WTC11 (cell line): ENCODE measurements around the gene FHIT. TPM values are rescaled to one million over a fixed set of nuclear protein-coding genes. Genes with fewer than 3 reads are reported as not detected.

Experiments
- ATAC-seq: fragments of 200-7000 bp; cut with Tn5 transposase; 2 replicates; pipeline ENCODE4 v1.10.0; 2021; ENCODE audit warnings: mild to moderate bottlenecking, moderate library complexity
- CTCF ChIA-PET: fragments of 300-600 bp; sonication (Branson Sonifier 250); formaldehyde crosslinking; loops from one replicate; lab custom pipeline; 2021; ENCODE audit warnings: antibody characterized with exemption; lab: Charles Lee
- POLR2A ChIA-PET: fragments of 350-600 bp; sonication (Branson Sonifier 250); formaldehyde crosslinking; loops from one replicate; lab custom pipeline; 2021; ENCODE audit warnings: antibody characterized with exemption; lab: Charles Lee
- DNase-seq: peaks from one replicate; pipeline ENCODE4 v3.0.0; 2021; ENCODE audit warnings: low spot score
- H3K27ac Mint-ChIP-seq: 2 replicates; pipeline ENCODE4 v1.8.0; 2021; ENCODE audit warnings: mixed read lengths
- H3K27me3 Mint-ChIP-seq: 2 replicates; pipeline ENCODE4 v1.8.0; 2021; ENCODE audit warnings: low read depth, mild to moderate bottlenecking, moderate library complexity, mixed read lengths
- H3K36me3 Mint-ChIP-seq: 2 replicates; pipeline ENCODE4 v1.8.0; 2021; ENCODE audit warnings: mixed read lengths
- H3K4me1 Mint-ChIP-seq: 2 replicates; pipeline ENCODE4 v1.8.0; 2022; ENCODE audit warnings: mixed read lengths
- H3K4me3 Mint-ChIP-seq: 2 replicates; pipeline ENCODE4 v1.8.0; 2021; ENCODE audit warnings: mild to moderate bottlenecking, moderate library complexity, mixed read lengths
- H3K9me3 Mint-ChIP-seq: 2 replicates; pipeline ENCODE4 v1.8.0; 2021; ENCODE audit warnings: mixed read lengths
- HMGA2 ChIP-seq: fragments of 250-450 bp; sonication (Bioruptor Pico); IDR thresholded peaks from 2 replicates; pipeline ENCODE4 v1.4.0; 2021; ENCODE audit warnings: mild to moderate bottlenecking, moderate library complexity
- KAT7 ChIP-seq: sonication (generic); formaldehyde crosslinking; IDR thresholded peaks from 2 replicates; pipeline ENCODE4 v1.8.1; 2023; ENCODE audit warnings: missing genetic modification reagents, mild to moderate bottlenecking, borderline replicate concordance
- RORB ChIP-seq: fragments of 250-450 bp; sonication (Bioruptor Pico); IDR thresholded peaks from 2 replicates; pipeline ENCODE4 v1.9.0; 2021; ENCODE audit warnings: mild to moderate bottlenecking
- ZNF138 ChIP-seq: sonication (generic); formaldehyde crosslinking; conservative IDR thresholded peaks from 2 replicates; pipeline ENCODE4 v1.8.1; 2022; ENCODE audit warnings: mild to moderate bottlenecking, moderate library complexity, missing genetic modification reagents
- ZNF219 ChIP-seq: sonication (generic); formaldehyde crosslinking; IDR thresholded peaks from 2 replicates; pipeline ENCODE4 v1.8.0; 2023; ENCODE audit warnings: missing genetic modification reagents, mild to moderate bottlenecking, borderline replicate concordance
- ZNF232 ChIP-seq: sonication (generic); formaldehyde crosslinking; IDR thresholded peaks from 2 replicates; pipeline ENCODE4 v1.8.0; 2022; ENCODE audit warnings: mild to moderate bottlenecking, missing genetic modification reagents
- total RNA-seq: library from RNA; stranded (reverse); gene quantifications from 3 replicates; pipeline ENCODE4 v1.2.3, GENCODE V29; 2021
- TF ChIP-seq, protein P1 (sequence below): sonication (generic); formaldehyde crosslinking; conservative IDR thresholded peaks from 2 replicates; pipeline ENCODE4 v1.8.1; 2022; ENCODE audit warnings: mild to moderate bottlenecking, missing genetic modification reagents
- TF ChIP-seq, protein P2 (sequence below): sonication (generic); formaldehyde crosslinking; IDR thresholded peaks from 2 replicates; pipeline ENCODE4 v1.8.0; 2022; ENCODE audit warnings: mild to moderate bottlenecking, missing genetic modification reagents
- TF ChIP-seq, protein P3 (sequence below): sonication (generic); formaldehyde crosslinking; IDR thresholded peaks from 2 replicates; pipeline ENCODE4 v1.8.0; 2022; ENCODE audit warnings: mild to moderate bottlenecking, missing genetic modification reagents
- TF ChIP-seq, protein P4 (sequence below): fragments of 250-450 bp; sonication (Bioruptor Pico); IDR thresholded peaks from 2 replicates; pipeline ENCODE4 v1.9.0; 2021; ENCODE audit warnings: moderate library complexity, mild to moderate bottlenecking, inconsistent platforms, borderline replicate concordance
- TF ChIP-seq, protein P5 (sequence below): fragments of 250-450 bp; sonication (Bioruptor Pico); IDR thresholded peaks from 2 replicates; pipeline ENCODE4 v1.8.0; 2021; ENCODE audit warnings: mild to moderate bottlenecking
- TF ChIP-seq, protein P6 (sequence below): sonication (generic); formaldehyde crosslinking; IDR thresholded peaks from 2 replicates; pipeline ENCODE4 v1.8.1; 2023; ENCODE audit warnings: mild to moderate bottlenecking, missing genetic modification reagents
- TF ChIP-seq, protein P7 (sequence below): sonication (generic); formaldehyde crosslinking; conservative IDR thresholded peaks from 2 replicates; pipeline ENCODE4 v1.8.1; 2023; ENCODE audit warnings: mild to moderate bottlenecking, low read depth, missing genetic modification reagents, moderate library complexity

FHIT gene
- total RNA-seq, 1 experiment from 2014 or later = 2.6 TPM

DNA sequence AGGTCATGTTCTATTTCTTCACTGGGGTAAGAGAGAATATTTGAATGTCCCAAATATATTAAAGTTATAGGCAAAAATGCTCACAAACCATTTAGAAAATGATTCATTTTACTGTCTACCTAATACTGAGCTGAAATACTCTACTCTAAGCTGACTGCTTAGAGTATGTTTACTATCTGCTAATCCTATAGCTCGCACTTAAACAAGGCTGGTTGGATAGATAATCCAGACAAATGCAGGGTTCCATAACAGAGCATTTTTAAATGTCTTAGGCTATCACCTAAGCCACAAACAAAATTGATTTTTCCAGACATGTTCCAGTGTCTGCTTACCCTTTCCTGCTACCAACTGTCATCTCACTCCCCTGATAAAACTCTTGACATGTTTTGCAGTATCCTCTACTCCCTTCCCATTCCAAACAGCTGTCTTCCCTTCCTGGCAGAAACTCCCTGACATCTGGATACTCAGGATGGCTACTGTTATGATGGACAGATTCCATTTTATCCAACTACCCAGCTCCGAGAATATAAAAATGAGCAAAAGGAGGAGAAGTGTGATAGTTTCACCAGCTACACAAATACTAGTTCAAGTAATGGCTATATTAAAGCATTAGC lies 1034.7 kb downstream of the FHIT start:
- ChIA-PET POLR2A (no interaction called here), CTCF (interaction anchor here (0.7 kb wide), 1 partner anchor 28 kb away, joined by 3 read pairs; no protein-coding TSS in a partner anchor)
- Mint-ChIP-seq H3K9me3 (no peaks in the 10 kb centered on the region), H3K27me3 (no peaks in the 10 kb centered on the region), H3K36me3 (no peaks in the 10 kb centered on the region), H3K4me3 (no peak overlapping the region), H3K4me1 (peaks cover 9% of the 10 kb centered on the region), H3K27ac (no peak overlapping the region)
- TF ChIP-seq, protein P1, sequence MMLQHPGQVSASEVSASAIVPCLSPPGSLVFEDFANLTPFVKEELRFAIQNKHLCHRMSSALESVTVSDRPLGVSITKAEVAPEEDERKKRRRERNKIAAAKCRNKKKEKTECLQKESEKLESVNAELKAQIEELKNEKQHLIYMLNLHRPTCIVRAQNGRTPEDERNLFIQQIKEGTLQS = no peak
- ATAC-seq (no peak), DNase-seq (no peak)

DNA sequence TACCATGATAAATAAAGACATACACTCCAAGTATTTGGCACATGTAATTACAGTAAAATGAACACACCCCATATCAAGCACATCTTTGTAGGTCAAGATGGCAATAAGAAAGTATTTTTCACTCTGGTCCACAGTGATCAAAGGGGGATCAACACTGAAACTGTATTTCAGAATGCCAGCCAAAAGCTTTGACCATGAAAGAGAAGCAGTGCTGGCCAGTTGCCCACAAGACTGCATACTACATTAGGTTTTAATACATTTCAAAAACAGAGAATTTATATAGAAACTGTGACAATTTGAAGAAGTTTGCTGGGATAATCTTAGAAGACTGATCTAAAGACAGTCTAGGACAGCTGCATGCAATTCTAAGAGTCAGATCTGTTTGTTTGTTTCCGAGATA lies 1035.3 kb downstream of the FHIT start:
- H3K4me3 Mint-ChIP-seq = no peak overlapping the region
- ChIA-PET POLR2A (no interaction called here), CTCF (interaction anchor here (0.7 kb wide), 1 partner anchor 27 kb away, joined by 3 read pairs; no protein-coding TSS in a partner anchor)
- peaks cover 9% of the 10 kb centered on the region for H3K4me1 Mint-ChIP-seq
- no peaks in the 10 kb centered on the region for H3K9me3 Mint-ChIP-seq
- DNase-seq (no peak), ATAC-seq (no peak)
- no peaks in the 10 kb centered on the region for H3K36me3 Mint-ChIP-seq
- H3K27ac Mint-ChIP-seq = no peak overlapping the region
- H3K27me3 Mint-ChIP-seq = no peaks in the 10 kb centered on the region
- TF ChIP-seq ZNF232 (CRISPR knock-in tag) (no peak), RORB (CRISPR knock-in tag) (no peak), ZNF219 (CRISPR knock-in tag) (no peak), KAT7 (CRISPR knock-in tag) (no peak), ZNF138 (no peak)
- TF ChIP-seq, protein P2, sequence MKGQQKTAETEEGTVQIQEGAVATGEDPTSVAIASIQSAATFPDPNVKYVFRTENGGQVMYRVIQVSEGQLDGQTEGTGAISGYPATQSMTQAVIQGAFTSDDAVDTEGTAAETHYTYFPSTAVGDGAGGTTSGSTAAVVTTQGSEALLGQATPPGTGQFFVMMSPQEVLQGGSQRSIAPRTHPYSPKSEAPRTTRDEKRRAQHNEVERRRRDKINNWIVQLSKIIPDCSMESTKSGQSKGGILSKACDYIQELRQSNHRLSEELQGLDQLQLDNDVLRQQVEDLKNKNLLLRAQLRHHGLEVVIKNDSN = no peak
- TF ChIP-seq, protein P3, sequence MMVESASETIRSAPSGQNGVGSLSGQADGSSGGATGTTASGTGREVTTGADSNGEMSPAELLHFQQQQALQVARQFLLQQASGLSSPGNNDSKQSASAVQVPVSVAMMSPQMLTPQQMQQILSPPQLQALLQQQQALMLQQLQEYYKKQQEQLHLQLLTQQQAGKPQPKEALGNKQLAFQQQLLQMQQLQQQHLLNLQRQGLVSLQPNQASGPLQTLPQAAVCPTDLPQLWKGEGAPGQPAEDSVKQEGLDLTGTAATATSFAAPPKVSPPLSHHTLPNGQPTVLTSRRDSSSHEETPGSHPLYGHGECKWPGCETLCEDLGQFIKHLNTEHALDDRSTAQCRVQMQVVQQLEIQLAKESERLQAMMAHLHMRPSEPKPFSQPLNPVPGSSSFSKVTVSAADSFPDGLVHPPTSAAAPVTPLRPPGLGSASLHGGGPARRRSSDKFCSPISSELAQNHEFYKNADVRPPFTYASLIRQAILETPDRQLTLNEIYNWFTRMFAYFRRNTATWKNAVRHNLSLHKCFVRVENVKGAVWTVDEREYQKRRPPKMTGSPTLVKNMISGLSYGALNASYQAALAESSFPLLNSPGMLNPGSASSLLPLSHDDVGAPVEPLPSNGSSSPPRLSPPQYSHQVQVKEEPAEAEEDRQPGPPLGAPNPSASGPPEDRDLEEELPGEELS = no peak

DNA sequence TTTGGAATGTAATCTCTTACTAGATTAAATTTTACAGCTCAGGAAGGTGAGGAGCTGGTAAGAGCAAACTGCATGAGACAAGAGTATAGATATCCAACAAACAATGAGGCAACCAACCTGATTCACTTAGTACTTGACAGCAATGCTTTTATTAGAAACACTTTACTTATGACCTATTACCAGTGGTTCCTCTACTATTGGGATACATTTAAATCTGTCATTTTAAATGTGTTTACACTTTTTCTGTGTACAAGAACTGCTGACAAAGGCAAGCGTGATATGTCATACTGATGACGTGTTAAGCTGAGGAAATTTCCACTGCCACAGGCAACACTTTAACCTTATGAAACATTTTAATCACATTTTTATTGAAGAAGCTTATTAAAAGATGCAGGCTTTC lies 1043.3 kb downstream of the FHIT start:
- H3K36me3 Mint-ChIP-seq = no peaks in the 10 kb centered on the region
- DNase-seq (no peak), ATAC-seq (no peak)
- TF ChIP-seq HMGA2 (CRISPR knock-in tag) = no peak
- TF ChIP-seq, protein P4, sequence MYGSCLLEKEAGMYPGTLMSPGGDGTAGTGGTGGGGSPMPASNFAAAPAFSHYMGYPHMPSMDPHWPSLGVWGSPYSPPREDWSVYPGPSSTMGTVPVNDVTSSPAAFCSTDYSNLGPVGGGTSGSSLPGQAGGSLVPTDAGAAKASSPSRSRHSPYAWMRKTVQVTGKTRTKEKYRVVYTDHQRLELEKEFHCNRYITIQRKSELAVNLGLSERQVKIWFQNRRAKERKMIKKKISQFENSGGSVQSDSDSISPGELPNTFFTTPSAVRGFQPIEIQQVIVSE (CRISPR knock-in tag) = no peak
- TF ChIP-seq, protein P5, sequence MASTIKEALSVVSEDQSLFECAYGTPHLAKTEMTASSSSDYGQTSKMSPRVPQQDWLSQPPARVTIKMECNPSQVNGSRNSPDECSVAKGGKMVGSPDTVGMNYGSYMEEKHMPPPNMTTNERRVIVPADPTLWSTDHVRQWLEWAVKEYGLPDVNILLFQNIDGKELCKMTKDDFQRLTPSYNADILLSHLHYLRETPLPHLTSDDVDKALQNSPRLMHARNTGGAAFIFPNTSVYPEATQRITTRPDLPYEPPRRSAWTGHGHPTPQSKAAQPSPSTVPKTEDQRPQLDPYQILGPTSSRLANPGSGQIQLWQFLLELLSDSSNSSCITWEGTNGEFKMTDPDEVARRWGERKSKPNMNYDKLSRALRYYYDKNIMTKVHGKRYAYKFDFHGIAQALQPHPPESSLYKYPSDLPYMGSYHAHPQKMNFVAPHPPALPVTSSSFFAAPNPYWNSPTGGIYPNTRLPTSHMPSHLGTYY (CRISPR knock-in tag) = no peak
- TF ChIP-seq, protein P6, sequence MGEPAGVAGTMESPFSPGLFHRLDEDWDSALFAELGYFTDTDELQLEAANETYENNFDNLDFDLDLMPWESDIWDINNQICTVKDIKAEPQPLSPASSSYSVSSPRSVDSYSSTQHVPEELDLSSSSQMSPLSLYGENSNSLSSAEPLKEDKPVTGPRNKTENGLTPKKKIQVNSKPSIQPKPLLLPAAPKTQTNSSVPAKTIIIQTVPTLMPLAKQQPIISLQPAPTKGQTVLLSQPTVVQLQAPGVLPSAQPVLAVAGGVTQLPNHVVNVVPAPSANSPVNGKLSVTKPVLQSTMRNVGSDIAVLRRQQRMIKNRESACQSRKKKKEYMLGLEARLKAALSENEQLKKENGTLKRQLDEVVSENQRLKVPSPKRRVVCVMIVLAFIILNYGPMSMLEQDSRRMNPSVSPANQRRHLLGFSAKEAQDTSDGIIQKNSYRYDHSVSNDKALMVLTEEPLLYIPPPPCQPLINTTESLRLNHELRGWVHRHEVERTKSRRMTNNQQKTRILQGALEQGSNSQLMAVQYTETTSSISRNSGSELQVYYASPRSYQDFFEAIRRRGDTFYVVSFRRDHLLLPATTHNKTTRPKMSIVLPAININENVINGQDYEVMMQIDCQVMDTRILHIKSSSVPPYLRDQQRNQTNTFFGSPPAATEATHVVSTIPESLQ = no peak
- TF ChIP-seq, protein P7, sequence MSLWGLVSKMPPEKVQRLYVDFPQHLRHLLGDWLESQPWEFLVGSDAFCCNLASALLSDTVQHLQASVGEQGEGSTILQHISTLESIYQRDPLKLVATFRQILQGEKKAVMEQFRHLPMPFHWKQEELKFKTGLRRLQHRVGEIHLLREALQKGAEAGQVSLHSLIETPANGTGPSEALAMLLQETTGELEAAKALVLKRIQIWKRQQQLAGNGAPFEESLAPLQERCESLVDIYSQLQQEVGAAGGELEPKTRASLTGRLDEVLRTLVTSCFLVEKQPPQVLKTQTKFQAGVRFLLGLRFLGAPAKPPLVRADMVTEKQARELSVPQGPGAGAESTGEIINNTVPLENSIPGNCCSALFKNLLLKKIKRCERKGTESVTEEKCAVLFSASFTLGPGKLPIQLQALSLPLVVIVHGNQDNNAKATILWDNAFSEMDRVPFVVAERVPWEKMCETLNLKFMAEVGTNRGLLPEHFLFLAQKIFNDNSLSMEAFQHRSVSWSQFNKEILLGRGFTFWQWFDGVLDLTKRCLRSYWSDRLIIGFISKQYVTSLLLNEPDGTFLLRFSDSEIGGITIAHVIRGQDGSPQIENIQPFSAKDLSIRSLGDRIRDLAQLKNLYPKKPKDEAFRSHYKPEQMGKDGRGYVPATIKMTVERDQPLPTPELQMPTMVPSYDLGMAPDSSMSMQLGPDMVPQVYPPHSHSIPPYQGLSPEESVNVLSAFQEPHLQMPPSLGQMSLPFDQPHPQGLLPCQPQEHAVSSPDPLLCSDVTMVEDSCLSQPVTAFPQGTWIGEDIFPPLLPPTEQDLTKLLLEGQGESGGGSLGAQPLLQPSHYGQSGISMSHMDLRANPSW (CRISPR knock-in tag) = no peak
- H3K4me3 Mint-ChIP-seq = no peak overlapping the region
- H3K27ac Mint-ChIP-seq = no peak overlapping the region
- CTCF ChIA-PET = no interaction called here
- POLR2A ChIA-PET = no interaction called here
- H3K4me1 Mint-ChIP-seq = no peaks in the 10 kb centered on the region; the same call in 1 of the 2 replicates
- H3K27me3 Mint-ChIP-seq = no peaks in the 10 kb centered on the region
- peaks cover 8% of the 10 kb centered on the region for H3K9me3 Mint-ChIP-seq
